Measurements from ENCODE around the gene ARHGAP10.

GRCh38 chr4:148016063-148016637, 284.3 kb downstream of the ARHGAP10 start:
- TF ChIP-seq, protein P1, sequence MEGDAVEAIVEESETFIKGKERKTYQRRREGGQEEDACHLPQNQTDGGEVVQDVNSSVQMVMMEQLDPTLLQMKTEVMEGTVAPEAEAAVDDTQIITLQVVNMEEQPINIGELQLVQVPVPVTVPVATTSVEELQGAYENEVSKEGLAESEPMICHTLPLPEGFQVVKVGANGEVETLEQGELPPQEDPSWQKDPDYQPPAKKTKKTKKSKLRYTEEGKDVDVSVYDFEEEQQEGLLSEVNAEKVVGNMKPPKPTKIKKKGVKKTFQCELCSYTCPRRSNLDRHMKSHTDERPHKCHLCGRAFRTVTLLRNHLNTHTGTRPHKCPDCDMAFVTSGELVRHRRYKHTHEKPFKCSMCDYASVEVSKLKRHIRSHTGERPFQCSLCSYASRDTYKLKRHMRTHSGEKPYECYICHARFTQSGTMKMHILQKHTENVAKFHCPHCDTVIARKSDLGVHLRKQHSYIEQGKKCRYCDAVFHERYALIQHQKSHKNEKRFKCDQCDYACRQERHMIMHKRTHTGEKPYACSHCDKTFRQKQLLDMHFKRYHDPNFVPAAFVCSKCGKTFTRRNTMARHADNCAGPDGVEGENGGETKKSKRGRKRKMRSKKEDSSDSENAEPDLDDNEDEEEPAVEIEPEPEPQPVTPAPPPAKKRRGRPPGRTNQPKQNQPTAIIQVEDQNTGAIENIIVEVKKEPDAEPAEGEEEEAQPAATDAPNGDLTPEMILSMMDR (IDR thresholded peaks at IDR 0.05): no peak
- TF ChIP-seq POLR2A (IDR thresholded peaks at IDR 0.05): no peak
- no peak for TF ChIP-seq POLR2AphosphoS5 (IDR thresholded peaks at IDR 0.05)

Data from prostate gland (tissue), 2 donors.